Progenitor cell of endocrine pancreas (in vitro differentiated cells): ENCODE data around the gene GRHL3. TPM values are rescaled to one million over a fixed set of nuclear protein-coding genes. Genes with fewer than 3 reads are reported as not detected.

Source experiments
- DNase-seq: peaks from one replicate; pipeline ENCODE4 v3.0.0; 2021; ENCODE audit warnings: low spot score; ENCODE audit not compliant: unreplicated experiment
- H3K27ac Mint-ChIP-seq: 2 replicates; pipeline ENCODE4 v1.8.0; 2021; ENCODE audit warnings: mild to moderate bottlenecking, moderate library complexity, mixed read lengths
- H3K27me3 Mint-ChIP-seq: 2 replicates; pipeline ENCODE4 v1.8.0; 2021; ENCODE audit warnings: mixed read lengths
- H3K36me3 Mint-ChIP-seq: 2 replicates; pipeline ENCODE4 v1.8.0; 2022; ENCODE audit warnings: mixed read lengths; ENCODE audit not compliant: insufficient read depth
- H3K4me1 Mint-ChIP-seq: 2 replicates; pipeline ENCODE4 v1.8.0; 2021; ENCODE audit warnings: low read depth, mixed read lengths
- H3K4me3 Mint-ChIP-seq: 2 replicates; pipeline ENCODE4 v1.8.0; 2021; ENCODE audit warnings: low read depth, mild to moderate bottlenecking, moderate library complexity, mixed read lengths
- H3K9me3 Mint-ChIP-seq: 2 replicates; pipeline ENCODE4 v1.8.0; 2021; ENCODE audit warnings: low read depth, mixed read lengths
- CTCF ChIP-seq: fragments of 200-600 bp; sonication (generic); IDR thresholded peaks from one replicate; pipeline ENCODE4 v1.5.0; 2021; ENCODE audit warnings: antibody characterized with exemption, mild to moderate bottlenecking; ENCODE audit not compliant: unreplicated experiment
- total RNA-seq: library from RNA; stranded (reverse); gene quantifications from 2 replicates; pipeline ENCODE4 v1.2.1, GENCODE V29; 2021

GRHL3 gene
- total RNA-seq, 1 donor from 2014 or later = 4.9 TPM

DNA sequence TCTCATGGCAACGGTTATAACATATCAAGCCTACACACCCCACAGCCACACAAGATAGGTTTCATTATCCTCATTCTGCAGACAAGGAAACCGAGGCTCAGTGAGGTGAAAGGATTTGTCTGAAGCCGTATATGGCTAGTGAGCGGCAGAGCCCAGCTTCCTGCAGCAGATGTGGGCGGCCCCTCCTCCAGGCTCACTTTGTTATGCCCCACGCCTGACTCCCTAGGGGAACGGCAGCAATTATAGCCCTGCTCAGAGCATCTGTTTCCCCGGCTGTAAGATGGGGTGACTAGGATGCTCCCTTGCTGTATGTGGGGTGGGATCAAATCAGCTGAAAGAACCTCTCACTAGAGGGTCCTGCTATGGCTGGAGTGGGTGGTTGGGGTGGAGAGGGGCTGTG is 22.1 kb downstream of the GRHL3 start:
- Mint-ChIP-seq H3K4me1 (no peaks in the 10 kb centered on the region), H3K36me3 (no peaks in the 10 kb centered on the region), H3K4me3 (no peak overlapping the region), H3K27me3 (no peaks in the 10 kb centered on the region), H3K9me3 (no peaks in the 10 kb centered on the region), H3K27ac (no peak overlapping the region)
- no peak for TF ChIP-seq CTCF
- no peak for DNase-seq

GRCh38 chr1:24343412-24344089 is 24.4 kb downstream of the GRHL3 start:
- Mint-ChIP-seq H3K9me3 (no peaks in the 10 kb centered on the region), H3K36me3 (no peaks in the 10 kb centered on the region), H3K4me1 (peaks cover 5% of the 10 kb centered on the region), H3K27ac (no peak overlapping the region), H3K27me3 (no peaks in the 10 kb centered on the region), H3K4me3 (no peak overlapping the region)
- no peak for TF ChIP-seq CTCF
- DNase-seq = no peak

DNA sequence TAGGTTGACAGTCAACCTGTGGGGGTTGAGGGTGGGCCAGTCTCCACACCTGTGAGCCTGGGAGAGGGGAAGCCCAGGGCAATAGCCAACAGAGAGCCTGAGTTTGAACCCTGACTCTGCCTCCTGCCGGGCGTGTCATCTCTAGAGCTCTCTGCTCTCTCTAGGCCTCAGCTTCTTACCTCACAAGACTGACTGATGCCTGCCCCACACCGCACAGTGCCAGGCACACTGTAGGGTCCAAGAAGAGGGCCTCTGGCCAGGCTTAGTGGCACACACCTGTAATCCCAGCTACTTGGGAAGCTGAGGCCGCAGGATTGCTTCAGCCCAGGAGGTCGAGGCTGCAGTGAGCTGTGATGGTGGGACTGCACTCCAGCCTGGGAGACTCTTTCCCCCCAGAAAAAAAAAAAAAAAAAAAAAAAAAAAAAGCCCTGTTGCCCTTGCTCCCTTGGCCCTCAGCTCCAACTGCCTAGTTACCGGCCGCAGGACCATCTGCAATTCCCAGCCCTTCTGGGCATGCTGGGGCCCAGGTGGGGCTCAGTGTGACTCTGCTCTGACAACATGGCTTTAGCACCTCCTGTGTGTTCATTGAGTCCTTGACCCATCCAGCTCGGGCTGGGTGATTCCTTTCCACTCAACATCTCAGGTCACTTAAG is 25.1 kb downstream of the GRHL3 start:
- no peak overlapping the region for H3K27ac Mint-ChIP-seq

GRCh38 chr1:24345334-24345733 is 26.2 kb downstream of the GRHL3 start:
- no peaks in the 10 kb centered on the region for H3K36me3 Mint-ChIP-seq
- DNase-seq = no peak
- H3K27me3 Mint-ChIP-seq = peaks cover 5% of the 10 kb centered on the region
- H3K4me1 Mint-ChIP-seq = peaks cover 5% of the 10 kb centered on the region
- TF ChIP-seq CTCF = no peak
- H3K27ac Mint-ChIP-seq = no peak overlapping the region
- no peaks in the 10 kb centered on the region for H3K9me3 Mint-ChIP-seq
- H3K4me3 Mint-ChIP-seq = no peak overlapping the region

More for the DNA sequence above, 25.1 kb downstream of the GRHL3 start:
- no peaks in the 10 kb centered on the region for H3K36me3 Mint-ChIP-seq
- peaks cover 5% of the 10 kb centered on the region for H3K4me1 Mint-ChIP-seq
- no peaks in the 10 kb centered on the region for H3K27me3 Mint-ChIP-seq
- no peak for TF ChIP-seq CTCF
- H3K9me3 Mint-ChIP-seq = no peaks in the 10 kb centered on the region
- no peak for DNase-seq
- H3K4me3 Mint-ChIP-seq = no peak overlapping the region

DNA sequence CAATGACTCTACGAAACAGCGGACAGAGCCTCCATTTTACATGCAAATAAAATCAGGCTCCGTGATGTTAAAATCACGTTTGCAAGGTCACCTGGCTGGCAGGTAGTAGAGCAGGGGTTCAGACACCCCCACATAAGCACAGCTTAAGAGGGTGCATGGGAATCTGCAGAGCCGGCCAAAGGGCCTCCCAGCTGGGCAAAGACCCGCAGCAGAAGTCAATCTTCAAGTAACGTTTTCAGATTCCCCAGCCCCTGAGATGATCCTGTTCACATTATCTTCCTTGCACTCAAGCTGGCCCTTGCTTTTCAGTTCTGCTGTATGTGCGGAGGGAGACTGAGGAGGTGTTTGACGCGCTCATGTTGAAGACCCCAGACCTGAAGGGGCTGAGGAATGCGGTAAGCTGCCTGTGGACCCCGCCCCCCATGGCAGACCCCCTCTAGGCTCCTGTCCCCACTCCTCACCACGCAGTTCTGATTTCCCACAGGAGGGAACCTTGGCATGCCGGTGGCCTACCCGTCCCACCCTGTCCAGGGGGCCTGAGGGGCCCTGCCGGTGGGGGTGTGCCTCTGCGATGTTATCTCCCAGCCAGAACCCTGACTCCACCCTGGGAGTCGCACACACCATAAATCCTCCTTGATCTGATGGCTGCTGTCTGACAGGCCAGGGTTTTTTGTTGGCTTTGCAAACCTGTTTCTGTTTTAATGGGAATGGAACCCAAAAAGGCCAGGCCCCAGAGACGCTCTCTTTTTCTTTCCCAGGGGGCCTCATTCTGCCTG is 28.2 kb downstream of the GRHL3 start:
- H3K4me1 Mint-ChIP-seq = peaks cover 5% of the 10 kb centered on the region
- H3K36me3 Mint-ChIP-seq = no peaks in the 10 kb centered on the region
- no peak overlapping the region for H3K4me3 Mint-ChIP-seq
- DNase-seq = no peak
- no peaks in the 10 kb centered on the region for H3K9me3 Mint-ChIP-seq
- no peak for TF ChIP-seq CTCF
- H3K27me3 Mint-ChIP-seq = peaks cover 6% of the 10 kb centered on the region
- H3K27ac Mint-ChIP-seq = no peak overlapping the region
